Heart left ventricle (tissue), 13 donors: ENCODE data around the gene EIF2S2.

Source experiments
- CTCF ChIP-seq, 12 donors: fragments of 200-600 bp; sonication (generic) in 4 of 12; IDR thresholded peaks; one replicate each; pipeline versions ENCODE4 v1.5.0 to v1.8.0; 2018 to 2022; ENCODE audit warnings: antibody characterized with exemption in 12 of 12, mild to moderate bottlenecking in 5 of 12
- POLR2A ChIP-seq, 2 donors: fragments of 450-650 bp; IDR thresholded peaks; one replicate each; pipeline ENCODE4 v1.6.1; 2017; ENCODE audit warnings: antibody characterized with exemption in 2 of 2, mild to moderate bottlenecking in 2 of 2, moderate library complexity in 2 of 2
- donor health status: ischemic (EF 13 %, LVEDD 7.1; RV severe dilation, severe dysfunction).
- donor health status: DM: no; HTN: yes; CAD: no.
- donor health status: DM: no; HTN: no; CAD: no.
- donor health status: ischemic (EF 25% LVEDD 6.9; RV normal size, moderate dysfunction).
- donor health status: ischemic (EF 25% LVEDD 5.7; RV mildly dilated, moderate dysfunction).
- donor health status: ischemic (EF 35%, LVEDD 5.7; RV mildly dilated, moderate dysfunction).
- donor health status: nonischemic (EF 11% LVEDD 7.7; RV severe dilation, severe dysfunction).
- donor health status: DM: yes; HTN: yes; CAD: no.
- donor health status: PGD.
- donor health status: ischemic (EF 29% LVEDD 5.4; RV normal size, mild dysfunction).
- donor health status: nonischemic (EF 23%, LVEDD 6.1; RV moderate dilation, normal function).

- TF ChIP-seq CTCF (IDR thresholded peaks at IDR 0.05): peak; percentile 75 to 93 (median 87)
- TF ChIP-seq POLR2A (IDR thresholded peaks at IDR 0.05): no peak
Measured at GRCh38 chr20:34069341-34070078, 42.5 kb downstream of the EIF2S2 start.
